ENCODE results near the gene TMX2. TPM values are rescaled to one million over a fixed set of nuclear protein-coding genes. Genes with fewer than 3 reads are reported as not detected.

Gene TMX2
- 74.0 TPM for polyA plus RNA-seq (2013, experiment 1 of 4)
- polyA plus RNA-seq (2013, experiment 2 of 4): 85.9 TPM
- polyA plus RNA-seq (2013, experiment 3 of 4): 55.8 TPM
- 60.2 TPM for polyA plus RNA-seq (2013, experiment 4 of 4)

GRCh38 chr11:57712256-57713150, at the start of gene TMX2:
Gene TMX2 (plus strand): TSS chr11:57712593. CDS start chr11:57712619, 26 bp downstream.
- Histone ChIP-seq H3K4me3 (ENCODE audit: insufficient read depth, low read depth, low read length) (peak within 1 kb of the TSS; percentile 100), H3K27me3 (ENCODE audit: control insufficient read depth, insufficient read depth, low read length, poor library complexity, severe bottlenecking) (no peaks in the 10 kb centered on the region), H3K4me1 (ENCODE audit: control insufficient read depth, insufficient read depth, low read length) (peaks cover 8% of the 10 kb centered on the region), H3K9me3 (ENCODE audit: control insufficient read depth, low read length) (no peaks in the 10 kb centered on the region), H3K36me3 (ENCODE audit: control insufficient read depth, insufficient read depth, low read length) (no peaks in the 10 kb centered on the region), H3K27ac (ENCODE audit: insufficient read depth, low read depth, low read length, poor library complexity, severe bottlenecking) (peak within 1 kb of the TSS; percentile 92)
- WGBS, 2 experiments: 0% methylated on average over 53 of the region's 53 CpGs

GRCh38 chr11:57662893-57663292, 49.5 kb upstream of the TMX2 start:
- Histone ChIP-seq H3K4me1 (ENCODE audit: control insufficient read depth, insufficient read depth, low read length) (peaks cover 5% of the 10 kb centered on the region), H3K27ac (ENCODE audit: insufficient read depth, low read depth, low read length, poor library complexity, severe bottlenecking) (no peak overlapping the region), H3K4me3 (ENCODE audit: insufficient read depth, low read depth, low read length) (no peak overlapping the region), H3K27me3 (ENCODE audit: control insufficient read depth, insufficient read depth, low read length, poor library complexity, severe bottlenecking) (no peaks in the 10 kb centered on the region), H3K36me3 (ENCODE audit: control insufficient read depth, insufficient read depth, low read length) (peaks cover 13% of the 10 kb centered on the region), H3K9me3 (ENCODE audit: control insufficient read depth, low read length) (no peaks in the 10 kb centered on the region)
- WGBS, 2 experiments: 84 to 90% methylated on average over 4 of the region's 4 CpGs

- 86 to 88% methylated on average over 9 of the region's 9 CpGs for WGBS, 2 experiments
Observed at GRCh38 chr11:57663975-57664374, 48.4 kb upstream of the TMX2 start.

GRCh38 chr11:57667117-57667735, 45.2 kb upstream of the TMX2 start:
- Histone ChIP-seq H3K4me3 (ENCODE audit: insufficient read depth, low read depth, low read length) (peak overlapping the region; percentile 96), H3K27me3 (ENCODE audit: control insufficient read depth, insufficient read depth, low read length, poor library complexity, severe bottlenecking) (no peaks in the 10 kb centered on the region), H3K4me1 (ENCODE audit: control insufficient read depth, insufficient read depth, low read length) (peaks cover 12% of the 10 kb centered on the region), H3K27ac (ENCODE audit: insufficient read depth, low read depth, low read length, poor library complexity, severe bottlenecking) (peak overlapping the region; percentile 100), H3K36me3 (ENCODE audit: control insufficient read depth, insufficient read depth, low read length) (no peaks in the 10 kb centered on the region), H3K9me3 (ENCODE audit: control insufficient read depth, low read length) (no peaks in the 10 kb centered on the region)
- 0 to 1% methylated on average over 27 to 29 of the region's 29 CpGs for WGBS, 2 experiments

More at GRCh38 chr11:57663975-57664374, 48.4 kb upstream of the TMX2 start:
- peaks cover 5% of the 10 kb centered on the region for H3K4me1 ChIP-seq (ENCODE audit: control insufficient read depth, insufficient read depth, low read length)
- no peak overlapping the region for H3K27ac ChIP-seq (ENCODE audit: insufficient read depth, low read depth, low read length, poor library complexity, severe bottlenecking)
- no peaks in the 10 kb centered on the region for H3K9me3 ChIP-seq (ENCODE audit: control insufficient read depth, low read length)
- no peaks in the 10 kb centered on the region for H3K27me3 ChIP-seq (ENCODE audit: control insufficient read depth, insufficient read depth, low read length, poor library complexity, severe bottlenecking)
- H3K4me3 ChIP-seq (ENCODE audit: insufficient read depth, low read depth, low read length): no peak overlapping the region
- peaks cover 13% of the 10 kb centered on the region for H3K36me3 ChIP-seq (ENCODE audit: control insufficient read depth, insufficient read depth, low read length)

- Histone ChIP-seq H3K4me1 (ENCODE audit: control insufficient read depth, insufficient read depth, low read length) (peaks cover 12% of the 10 kb centered on the region), H3K4me3 (ENCODE audit: insufficient read depth, low read depth, low read length) (peak within 1 kb of the TSS; percentile 96), H3K27me3 (ENCODE audit: control insufficient read depth, insufficient read depth, low read length, poor library complexity, severe bottlenecking) (no peaks in the 10 kb centered on the region), H3K9me3 (ENCODE audit: control insufficient read depth, low read length) (no peaks in the 10 kb centered on the region), H3K27ac (ENCODE audit: insufficient read depth, low read depth, low read length, poor library complexity, severe bottlenecking) (peak within 1 kb of the TSS; percentile 100), H3K36me3 (ENCODE audit: control insufficient read depth, insufficient read depth, low read length) (peaks cover 3% of the 10 kb centered on the region)
- WGBS, 2 experiments: 0% methylated on average over 96 of the region's 96 CpGs
Observed at GRCh38 chr11:57667736-57668433, 44.5 kb upstream of the TMX2 start, which contains the start of gene ZDHHC5. Gene ZDHHC5 (plus strand): TSS chr11:57668114. CDS start chr11:57673091, 4,977 bp downstream.

GRCh38 chr11:57668434-57668782, 44.0 kb upstream of the TMX2 start:
- Histone ChIP-seq H3K27me3 (ENCODE audit: control insufficient read depth, insufficient read depth, low read length, poor library complexity, severe bottlenecking) (no peaks in the 10 kb centered on the region), H3K4me1 (ENCODE audit: control insufficient read depth, insufficient read depth, low read length) (peaks cover 12% of the 10 kb centered on the region), H3K27ac (ENCODE audit: insufficient read depth, low read depth, low read length, poor library complexity, severe bottlenecking) (peak overlapping the region; percentile 100), H3K4me3 (ENCODE audit: insufficient read depth, low read depth, low read length) (peak overlapping the region; percentile 96), H3K9me3 (ENCODE audit: control insufficient read depth, low read length) (no peaks in the 10 kb centered on the region), H3K36me3 (ENCODE audit: control insufficient read depth, insufficient read depth, low read length) (peaks cover 6% of the 10 kb centered on the region)
- 0% methylated on average over 31 of the region's 31 CpGs for WGBS, 2 experiments

GRCh38 chr11:57674251-57674650, 38.1 kb upstream of the TMX2 start:
- Histone ChIP-seq H3K36me3 (ENCODE audit: control insufficient read depth, insufficient read depth, low read length) (peaks cover 10% of the 10 kb centered on the region), H3K9me3 (ENCODE audit: control insufficient read depth, low read length) (no peaks in the 10 kb centered on the region), H3K4me1 (ENCODE audit: control insufficient read depth, insufficient read depth, low read length) (peaks cover 4% of the 10 kb centered on the region), H3K27me3 (ENCODE audit: control insufficient read depth, insufficient read depth, low read length, poor library complexity, severe bottlenecking) (no peaks in the 10 kb centered on the region), H3K4me3 (ENCODE audit: insufficient read depth, low read depth, low read length) (no peak overlapping the region), H3K27ac (ENCODE audit: insufficient read depth, low read depth, low read length, poor library complexity, severe bottlenecking) (no peak overlapping the region)

GRCh38 chr11:57675176-57675941, 37.0 kb upstream of the TMX2 start:
- H3K4me1 ChIP-seq (ENCODE audit: control insufficient read depth, insufficient read depth, low read length): no peaks in the 10 kb centered on the region
- H3K9me3 ChIP-seq (ENCODE audit: control insufficient read depth, low read length): no peaks in the 10 kb centered on the region
- no peak overlapping the region for H3K4me3 ChIP-seq (ENCODE audit: insufficient read depth, low read depth, low read length)
- peaks cover 10% of the 10 kb centered on the region for H3K36me3 ChIP-seq (ENCODE audit: control insufficient read depth, insufficient read depth, low read length)
- WGBS, 2 experiments: 94 to 97% methylated on average over 3 of the region's 3 CpGs
- no peaks in the 10 kb centered on the region for H3K27me3 ChIP-seq (ENCODE audit: control insufficient read depth, insufficient read depth, low read length, poor library complexity, severe bottlenecking)
- no peak overlapping the region for H3K27ac ChIP-seq (ENCODE audit: insufficient read depth, low read depth, low read length, poor library complexity, severe bottlenecking)

- Histone ChIP-seq H3K9me3 (ENCODE audit: control insufficient read depth, low read length) (no peaks in the 10 kb centered on the region), H3K4me3 (ENCODE audit: insufficient read depth, low read depth, low read length) (no peak overlapping the region), H3K27me3 (ENCODE audit: control insufficient read depth, insufficient read depth, low read length, poor library complexity, severe bottlenecking) (no peaks in the 10 kb centered on the region), H3K36me3 (ENCODE audit: control insufficient read depth, insufficient read depth, low read length) (peaks cover 7% of the 10 kb centered on the region), H3K4me1 (ENCODE audit: control insufficient read depth, insufficient read depth, low read length) (no peaks in the 10 kb centered on the region), H3K27ac (ENCODE audit: insufficient read depth, low read depth, low read length, poor library complexity, severe bottlenecking) (no peak overlapping the region)
- WGBS, 2 experiments: 94 to 96% methylated on average over 4 of the region's 4 CpGs
Observed at GRCh38 chr11:57679396-57679795, 33.0 kb upstream of the TMX2 start.

All from ectodermal cell (in vitro differentiated cells).